Central memory CD8-positive, alpha-beta T cell (primary cell): Measurements from ENCODE around the gene DSCAML1.

ENCODE experiments used
- ATAC-seq: fragments of 150-1000 bp; cut with Tn5 transposase; replicated peaks from 2 replicates; pipeline ENCODE4 v1.10.0; 2022; ENCODE audit warnings: mild to moderate bottlenecking, moderate FRiP score, moderate number of reproducible peaks; ENCODE audit not compliant: poor library complexity, severe bottlenecking; ENCODE audit errors: extremely low read depth
- DNase-seq, 2 donors: peaks; one replicate each; pipeline ENCODE4 v3.0.0; 2021; ENCODE audit warnings: low spot score in 2 of 2
- H3K27ac Mint-ChIP-seq: one replicate; pipeline ENCODE4 v1.8.0; 2022; ENCODE audit warnings: low read depth, mild to moderate bottlenecking, moderate library complexity, mixed read lengths
- H3K27me3 Mint-ChIP-seq: one replicate; pipeline ENCODE4 v1.8.0; 2022; ENCODE audit warnings: mixed read lengths
- H3K36me3 Mint-ChIP-seq: one replicate; pipeline ENCODE4 v1.8.0; 2022; ENCODE audit warnings: mild to moderate bottlenecking, moderate library complexity, mixed read lengths; ENCODE audit not compliant: insufficient read depth
- H3K4me1 Mint-ChIP-seq: one replicate; pipeline ENCODE4 v1.8.0; 2022; ENCODE audit warnings: mixed read lengths
- H3K4me3 Mint-ChIP-seq: one replicate; pipeline ENCODE4 v1.8.0; 2022; ENCODE audit warnings: mild to moderate bottlenecking, moderate library complexity, mixed read lengths
- H3K9me3 Mint-ChIP-seq: one replicate; pipeline ENCODE4 v1.8.0; 2022; ENCODE audit warnings: mixed read lengths

Gene DSCAML1

GRCh38 chr11:117489999-117490679 lies 306.9 kb downstream of the DSCAML1 start:
- no peaks in the 10 kb centered on the region for H3K36me3 Mint-ChIP-seq
- peaks cover 26% of the 10 kb centered on the region for H3K27me3 Mint-ChIP-seq
- H3K9me3 Mint-ChIP-seq: no peaks in the 10 kb centered on the region
- H3K27ac Mint-ChIP-seq: no peak overlapping the region
- no peak overlapping the region for H3K4me3 Mint-ChIP-seq
- DNase-seq (no peak), ATAC-seq (no peak)
- no peaks in the 10 kb centered on the region for H3K4me1 Mint-ChIP-seq

- H3K4me1 Mint-ChIP-seq: no peaks in the 10 kb centered on the region
- no peak for ATAC-seq
- H3K4me3 Mint-ChIP-seq: no peak overlapping the region
- peaks cover 32% of the 10 kb centered on the region for H3K27me3 Mint-ChIP-seq
- H3K27ac Mint-ChIP-seq: no peak overlapping the region
- no peak for DNase-seq
- peaks cover 1% of the 10 kb centered on the region for H3K36me3 Mint-ChIP-seq
- H3K9me3 Mint-ChIP-seq: no peaks in the 10 kb centered on the region
Observed at GRCh38 chr11:117488996-117489952, 307.7 kb downstream of the DSCAML1 start.

- no peak for ATAC-seq
- Mint-ChIP-seq H3K9me3 (no peaks in the 10 kb centered on the region), H3K27me3 (peaks cover 54% of the 10 kb centered on the region), H3K27ac (no peak overlapping the region), H3K4me1 (no peaks in the 10 kb centered on the region), H3K4me3 (no peak overlapping the region), H3K36me3 (peaks cover 4% of the 10 kb centered on the region)
- no peak for DNase-seq
Observed at GRCh38 chr11:117486059-117486458, 311.0 kb downstream of the DSCAML1 start.

- H3K4me3 Mint-ChIP-seq: no peak overlapping the region
- peaks cover 43% of the 10 kb centered on the region for H3K27me3 Mint-ChIP-seq
- ATAC-seq: no peak
- H3K27ac Mint-ChIP-seq: no peak overlapping the region
- H3K9me3 Mint-ChIP-seq: no peaks in the 10 kb centered on the region
- no peak for DNase-seq
- H3K36me3 Mint-ChIP-seq: peaks cover 4% of the 10 kb centered on the region
- H3K4me1 Mint-ChIP-seq: no peaks in the 10 kb centered on the region
Observed at GRCh38 chr11:117484156-117484555, 312.9 kb downstream of the DSCAML1 start.

GRCh38 chr11:117483372-117483771 lies 313.6 kb downstream of the DSCAML1 start:
- H3K4me3 Mint-ChIP-seq: no peak overlapping the region
- H3K4me1 Mint-ChIP-seq: no peaks in the 10 kb centered on the region
- DNase-seq (no peak), ATAC-seq (no peak)
- peaks cover 4% of the 10 kb centered on the region for H3K36me3 Mint-ChIP-seq
- peaks cover 50% of the 10 kb centered on the region for H3K27me3 Mint-ChIP-seq
- no peak overlapping the region for H3K27ac Mint-ChIP-seq
- H3K9me3 Mint-ChIP-seq: no peaks in the 10 kb centered on the region

GRCh38 chr11:117482881-117483280 lies 314.1 kb downstream of the DSCAML1 start:
- DNase-seq (no peak), ATAC-seq (no peak)
- peaks cover 55% of the 10 kb centered on the region for H3K27me3 Mint-ChIP-seq
- no peak overlapping the region for H3K4me3 Mint-ChIP-seq
- no peak overlapping the region for H3K27ac Mint-ChIP-seq
- H3K36me3 Mint-ChIP-seq: peaks cover 4% of the 10 kb centered on the region
- no peaks in the 10 kb centered on the region for H3K9me3 Mint-ChIP-seq
- no peaks in the 10 kb centered on the region for H3K4me1 Mint-ChIP-seq

GRCh38 chr11:117481885-117482284 lies 315.1 kb downstream of the DSCAML1 start:
- H3K27me3 Mint-ChIP-seq: peaks cover 61% of the 10 kb centered on the region
- DNase-seq: no peak
- H3K4me1 Mint-ChIP-seq: no peaks in the 10 kb centered on the region
- ATAC-seq: no peak
- H3K9me3 Mint-ChIP-seq: no peaks in the 10 kb centered on the region
- H3K4me3 Mint-ChIP-seq: no peak overlapping the region
- no peak overlapping the region for H3K27ac Mint-ChIP-seq
- H3K36me3 Mint-ChIP-seq: peaks cover 4% of the 10 kb centered on the region

GRCh38 chr11:117481036-117481435 lies 316.0 kb downstream of the DSCAML1 start:
- DNase-seq (no peak), ATAC-seq (no peak)
- H3K27me3 Mint-ChIP-seq: peaks cover 70% of the 10 kb centered on the region
- H3K9me3 Mint-ChIP-seq: no peaks in the 10 kb centered on the region
- peaks cover 4% of the 10 kb centered on the region for H3K36me3 Mint-ChIP-seq
- H3K4me1 Mint-ChIP-seq: no peaks in the 10 kb centered on the region
- H3K4me3 Mint-ChIP-seq: no peak overlapping the region
- H3K27ac Mint-ChIP-seq: no peak overlapping the region

- no peaks in the 10 kb centered on the region for H3K9me3 Mint-ChIP-seq
- no peak overlapping the region for H3K27ac Mint-ChIP-seq
- H3K36me3 Mint-ChIP-seq: peaks cover 4% of the 10 kb centered on the region
- no peak for DNase-seq
- H3K4me3 Mint-ChIP-seq: no peak overlapping the region
- no peaks in the 10 kb centered on the region for H3K4me1 Mint-ChIP-seq
- ATAC-seq: no peak
- peaks cover 70% of the 10 kb centered on the region for H3K27me3 Mint-ChIP-seq
Observed at GRCh38 chr11:117480221-117480620, 316.8 kb downstream of the DSCAML1 start.

- H3K4me1 Mint-ChIP-seq: no peaks in the 10 kb centered on the region
- H3K27ac Mint-ChIP-seq: no peak overlapping the region
- no peak for ATAC-seq
- DNase-seq: no peak
- no peak overlapping the region for H3K4me3 Mint-ChIP-seq
- H3K27me3 Mint-ChIP-seq: peaks cover 72% of the 10 kb centered on the region
- no peaks in the 10 kb centered on the region for H3K9me3 Mint-ChIP-seq
- peaks cover 4% of the 10 kb centered on the region for H3K36me3 Mint-ChIP-seq
Observed at GRCh38 chr11:117479372-117479771, 317.6 kb downstream of the DSCAML1 start.

GRCh38 chr11:117478926-117479325 lies 318.1 kb downstream of the DSCAML1 start:
- Mint-ChIP-seq H3K36me3 (peaks cover 2% of the 10 kb centered on the region), H3K27me3 (peaks cover 72% of the 10 kb centered on the region), H3K9me3 (no peaks in the 10 kb centered on the region), H3K4me3 (no peak overlapping the region), H3K27ac (no peak overlapping the region), H3K4me1 (no peaks in the 10 kb centered on the region)
- DNase-seq: no peak
- ATAC-seq: no peak

- H3K9me3 Mint-ChIP-seq: no peaks in the 10 kb centered on the region
- ATAC-seq (no peak), DNase-seq (no peak)
- no peak overlapping the region for H3K27ac Mint-ChIP-seq
- H3K36me3 Mint-ChIP-seq: peaks cover 2% of the 10 kb centered on the region
- peaks cover 68% of the 10 kb centered on the region for H3K27me3 Mint-ChIP-seq
- H3K4me3 Mint-ChIP-seq: no peak overlapping the region
- no peaks in the 10 kb centered on the region for H3K4me1 Mint-ChIP-seq
Observed at GRCh38 chr11:117478126-117478860, 318.7 kb downstream of the DSCAML1 start.
